ENCODE results near the gene DLG4.
"Not testable (repeated sequence)": the region's sequence is repeated elsewhere in the genome, so short reads cannot be mapped to it uniquely, and the experiment has no call there.

The DLG4 gene

DNA sequence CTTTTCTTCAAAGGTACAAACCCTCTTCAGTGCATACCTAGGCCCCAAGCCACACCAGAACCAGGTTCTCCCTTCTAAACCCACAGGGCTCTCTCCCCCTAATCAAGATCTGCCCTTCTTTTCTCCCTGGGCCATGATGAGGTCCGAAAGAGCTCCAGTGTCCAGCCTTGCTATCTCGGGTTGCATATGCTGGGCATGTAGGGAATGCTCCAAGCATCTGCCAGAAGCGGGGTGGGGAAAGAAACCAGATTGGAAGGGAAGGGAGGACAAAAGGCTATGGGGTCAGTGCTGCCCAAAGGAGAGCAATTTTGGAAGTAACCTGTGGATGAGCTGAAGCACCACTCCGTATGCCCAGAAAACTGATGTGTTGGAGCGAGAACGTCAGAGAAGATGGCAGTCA, 29.6 kb upstream of the DLG4 start:
- no peak for DNase-seq (ENCODE audit: low spot score)

- DNase-seq (ENCODE audit: low spot score): no peak
These were observed 29.2 kb upstream of the DLG4 start for GRCh38 chr17:7248796-7249195.

DNA sequence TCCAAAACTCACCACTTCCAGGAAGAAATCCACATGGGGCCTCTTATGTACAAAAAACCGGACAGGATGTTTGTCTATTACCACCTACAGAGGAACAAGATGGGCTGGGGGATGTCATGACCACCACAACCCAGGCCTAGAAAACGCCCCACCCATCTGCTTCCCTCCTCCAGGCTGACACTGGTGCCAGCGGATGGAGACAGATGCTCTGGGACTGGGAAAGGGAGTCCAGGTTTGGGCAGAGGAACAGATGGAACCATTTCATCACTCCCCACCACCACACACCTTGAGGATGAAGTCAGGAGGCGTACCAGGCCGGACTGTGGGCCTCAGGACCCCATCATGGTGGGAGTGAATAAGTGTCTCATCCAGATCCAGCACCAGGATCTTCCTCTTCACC, 27.1 kb upstream of the DLG4 start:
- DNase-seq (ENCODE audit: low spot score): no peak

DNA sequence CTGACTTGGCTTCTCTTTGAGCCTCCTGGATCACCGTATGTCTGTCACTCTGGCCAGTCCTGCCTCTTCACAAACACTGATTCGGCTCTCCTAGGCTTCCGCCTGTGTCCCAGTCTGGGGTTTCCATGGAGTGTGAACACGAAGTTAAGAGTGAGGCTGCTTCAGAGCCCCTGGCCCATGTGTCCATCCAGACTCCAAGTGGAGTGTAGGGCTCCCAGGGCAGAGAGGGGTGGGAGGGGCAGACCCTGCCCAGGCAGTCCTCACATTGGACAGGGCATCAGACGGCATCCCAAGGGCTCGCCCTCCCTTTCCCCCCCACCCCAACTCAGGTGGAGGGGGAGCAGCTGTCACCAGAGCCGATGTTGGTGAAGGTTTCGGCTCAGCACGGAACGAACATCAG, 24.2 kb upstream of the DLG4 start:
- DNase-seq (ENCODE audit: low spot score): not testable (repeated sequence)

GRCh38 chr17:7243453-7243729, 23.8 kb upstream of the DLG4 start:
- DNase-seq (ENCODE audit: low spot score): no peak

- DNase-seq (ENCODE audit: low spot score): peak; percentile 99
These were observed 23.2 kb upstream of the DLG4 start for GRCh38 chr17:7242717-7243452.

- peak; percentile 98 for DNase-seq (ENCODE audit: low spot score)
These were observed 22.4 kb upstream of the DLG4 start, which contains the start of gene GABARAP for GRCh38 chr17:7241783-7242716. TSS of gene GABARAP (minus strand) at chr17:7242449. CDS start at chr17:7242330, 119 bp downstream.

DNA sequence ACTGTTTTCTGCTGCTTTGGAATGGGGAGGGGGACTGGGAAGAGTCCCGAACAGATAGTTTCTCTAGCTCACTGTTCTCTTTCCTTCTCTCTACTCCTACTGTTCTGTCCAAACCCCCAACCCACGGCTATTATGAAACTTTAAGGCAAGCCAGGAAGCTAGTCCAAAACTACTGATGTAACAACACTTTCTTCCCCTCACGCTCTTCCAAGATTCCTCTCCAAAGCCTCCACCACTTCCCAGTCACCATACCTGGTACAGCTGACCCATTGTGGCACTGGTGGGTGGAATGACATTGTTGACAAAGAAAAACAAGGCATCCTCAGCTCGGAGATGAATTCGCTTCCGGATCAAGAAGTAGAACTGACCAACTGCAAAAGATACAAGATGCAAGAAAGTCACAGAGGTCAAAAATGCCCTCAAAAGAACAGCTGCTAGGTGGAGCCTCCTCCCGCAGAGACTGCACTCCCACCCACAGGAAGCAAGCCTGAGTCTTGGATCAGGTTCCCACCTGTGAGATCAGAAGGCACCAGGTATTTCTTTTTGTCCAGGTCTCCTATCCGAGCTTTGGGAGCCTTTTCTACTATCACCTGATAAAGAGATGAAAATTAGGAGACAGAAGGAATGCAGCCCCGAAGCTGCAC, 21.6 kb upstream of the DLG4 start:
- DNase-seq (ENCODE audit: low spot score): no peak

DNA sequence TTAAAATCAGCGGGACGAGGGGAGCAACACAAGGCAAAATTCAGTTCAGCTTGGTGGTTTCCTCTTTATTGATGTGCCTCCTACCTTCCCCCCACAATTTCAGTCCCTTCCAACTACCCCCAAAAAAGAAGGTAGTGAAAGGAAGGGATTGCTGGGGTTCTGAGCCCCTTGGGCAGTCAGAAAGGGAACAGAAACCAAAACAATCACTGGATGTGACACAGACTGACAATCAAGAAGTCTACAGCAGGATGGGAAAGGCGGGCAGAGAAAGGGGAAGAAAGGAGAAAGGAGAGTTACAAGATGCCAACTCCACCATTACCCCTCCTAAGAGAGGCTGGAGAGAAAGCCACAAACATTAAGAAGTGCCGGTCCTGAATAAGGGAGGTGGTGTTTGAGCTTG, 20.7 kb upstream of the DLG4 start:
- no peak for DNase-seq (ENCODE audit: low spot score)

DNA sequence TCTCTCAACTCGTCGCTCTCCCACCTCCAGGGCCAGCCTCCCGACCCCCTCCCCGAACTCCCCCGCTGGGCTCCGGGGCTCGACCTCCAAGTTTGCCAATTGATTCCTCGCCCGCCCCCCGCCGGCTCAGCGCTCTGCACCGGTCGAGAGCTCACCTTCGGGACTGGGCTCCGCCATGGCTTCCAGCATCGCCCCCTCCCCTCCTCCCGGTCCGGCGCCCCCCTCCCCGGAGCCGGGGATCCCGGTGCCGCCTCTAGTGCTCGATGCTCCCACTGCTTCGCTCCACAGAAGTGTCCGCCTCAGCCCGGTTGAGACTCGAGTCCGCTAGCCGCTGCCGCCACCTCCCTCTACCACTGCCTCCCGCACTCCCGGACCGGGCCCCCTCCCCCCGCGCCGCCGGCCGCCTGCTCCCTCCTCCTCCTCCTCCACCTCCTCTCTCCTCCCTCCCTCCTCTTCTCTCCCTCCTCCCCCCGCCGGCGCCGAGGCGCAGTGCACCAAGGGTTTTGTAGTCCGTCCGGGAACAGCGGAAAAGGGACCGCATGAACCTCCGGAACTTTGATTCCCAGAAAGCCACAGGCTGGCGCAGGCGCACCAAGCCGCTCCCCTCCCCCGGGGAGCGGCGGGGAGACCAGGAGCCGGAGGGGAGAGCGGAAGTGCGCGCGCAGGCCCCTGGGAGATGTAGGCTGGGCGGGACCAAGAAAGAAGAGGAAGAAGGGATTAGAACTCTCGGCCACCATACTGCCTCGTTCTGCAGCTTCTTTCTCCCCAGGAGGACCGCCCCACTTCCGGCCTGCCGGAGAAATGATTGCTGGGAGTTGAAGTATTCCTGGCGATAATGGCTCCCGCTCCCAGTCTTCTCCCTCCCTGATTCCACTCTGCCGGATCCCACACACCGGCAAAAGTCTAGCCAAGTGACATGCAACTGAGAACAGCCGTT, 19.7 kb upstream of the DLG4 start, which contains the start of gene PHF23:
Gene PHF23 (minus strand): TSS at position 367 of the 937 bp plus-strand sequence. CDS start 178 bp downstream, at position 189.
- peak; percentile 100 for DNase-seq (ENCODE audit: low spot score)

- DNase-seq (ENCODE audit: low spot score): peak; percentile 68
These were observed 18.9 kb upstream of the DLG4 start for GRCh38 chr17:7238420-7239090.

GRCh38 chr17:7237761-7238419, 18.3 kb upstream of the DLG4 start:
- DNase-seq (ENCODE audit: low spot score): peak; percentile 93

DNA sequence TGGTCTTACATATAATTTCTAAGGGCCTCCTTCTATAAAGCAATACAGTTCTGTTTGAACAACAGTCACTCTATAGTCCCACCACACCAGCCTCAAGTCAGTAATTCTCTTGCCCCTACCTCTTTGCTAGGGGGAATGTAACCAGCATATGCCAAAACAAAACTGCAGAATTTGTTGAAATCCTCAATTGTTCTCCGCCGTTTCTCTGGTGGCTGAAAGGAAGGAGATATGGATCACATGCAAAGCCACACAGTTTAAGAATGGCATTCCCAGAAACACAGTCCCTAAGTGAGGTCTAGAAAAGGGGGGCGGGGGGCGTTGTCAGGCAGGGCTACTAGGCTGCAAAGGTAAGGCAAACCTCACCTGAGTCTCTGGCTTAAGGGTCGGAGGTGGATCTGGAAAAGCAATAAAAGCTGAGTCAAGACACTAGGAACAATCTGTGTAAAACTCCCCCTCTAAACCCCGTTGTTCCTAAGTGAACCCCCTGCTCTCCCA, 17.7 kb upstream of the DLG4 start:
- DNase-seq (ENCODE audit: low spot score): no peak

- DNase-seq (ENCODE audit: low spot score): no peak
These were observed 17.2 kb upstream of the DLG4 start for GRCh38 chr17:7236808-7237207.

- DNase-seq (ENCODE audit: low spot score): no peak
These were observed 16.3 kb upstream of the DLG4 start for GRCh38 chr17:7235693-7236665.

DNA sequence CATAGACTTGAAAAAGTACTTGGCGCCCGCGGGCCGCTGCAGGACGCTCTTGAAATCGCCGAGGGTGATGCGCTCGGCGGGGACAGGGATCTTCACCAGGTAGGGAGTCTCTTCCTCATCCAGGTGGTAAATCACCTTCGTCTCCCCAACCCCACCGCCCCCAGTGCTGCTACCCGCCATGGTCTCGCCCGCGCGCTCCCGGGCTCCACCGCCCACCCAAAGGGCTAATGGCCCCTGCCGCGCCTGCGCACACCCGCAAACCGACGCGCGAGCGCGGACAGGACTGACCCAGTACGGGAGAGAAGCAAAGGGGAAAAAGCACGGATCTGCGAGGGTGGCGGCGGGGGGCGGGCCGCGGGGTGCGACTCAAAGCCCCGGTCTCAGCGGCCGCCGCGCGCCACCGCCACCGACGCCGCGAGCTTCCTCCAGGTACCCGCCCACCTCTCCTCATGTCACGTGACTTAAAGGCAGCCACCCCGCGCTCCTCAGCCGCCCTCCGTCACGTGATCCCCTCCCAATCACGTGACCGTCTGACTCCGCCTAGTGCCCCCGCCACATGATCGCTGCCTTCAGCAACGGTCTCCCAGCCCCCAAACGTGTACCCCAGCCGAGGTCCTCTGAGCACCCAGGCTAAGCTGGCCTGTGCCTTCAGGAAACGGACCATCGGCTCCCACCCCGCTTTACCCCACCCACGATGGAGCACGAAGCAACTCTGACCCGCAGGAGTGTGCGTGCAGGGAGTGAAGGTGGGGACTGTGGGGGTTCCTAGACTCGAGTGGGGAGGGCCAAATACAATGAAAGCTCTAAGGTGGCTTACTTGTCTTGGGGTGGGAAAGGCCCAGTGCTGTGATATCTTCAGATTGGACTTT, 14.7 kb upstream of the DLG4 start, which contains the start of gene DVL2:
Gene DVL2 (minus strand): TSS at position 435 of the 869 bp plus-strand sequence. CDS start 255 bp downstream, at position 180.
- DNase-seq (ENCODE audit: low spot score): peak; percentile 99

GRCh38 chr17:7233701-7234082, 14.1 kb upstream of the DLG4 start:
- DNase-seq (ENCODE audit: low spot score): no peak

- no peak for DNase-seq (ENCODE audit: low spot score)
These were observed 12.5 kb upstream of the DLG4 start for GRCh38 chr17:7232114-7232513.
